ENCODE results near the gene AK8.

DNA sequence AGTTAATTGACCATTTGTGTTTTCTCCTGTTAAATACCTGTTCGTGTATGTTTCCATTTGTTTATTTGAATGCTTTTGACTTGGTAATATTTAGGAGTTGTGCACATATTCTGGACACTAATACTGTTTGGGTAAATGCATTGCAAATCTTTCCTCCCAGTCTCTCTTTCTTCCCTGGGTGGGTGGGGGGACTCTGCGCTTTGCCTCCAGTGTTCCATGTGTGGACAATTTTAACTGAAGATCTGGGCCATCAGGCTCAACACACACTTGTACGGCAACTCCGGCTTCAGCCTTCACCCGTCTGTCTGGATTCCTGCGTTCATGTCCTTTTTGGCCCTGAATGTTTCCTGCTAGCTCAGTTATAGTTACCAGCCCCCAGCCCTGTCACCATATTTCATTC is 167.8 kb downstream of the AK8 start:
- TF ChIP-seq, protein P1, sequence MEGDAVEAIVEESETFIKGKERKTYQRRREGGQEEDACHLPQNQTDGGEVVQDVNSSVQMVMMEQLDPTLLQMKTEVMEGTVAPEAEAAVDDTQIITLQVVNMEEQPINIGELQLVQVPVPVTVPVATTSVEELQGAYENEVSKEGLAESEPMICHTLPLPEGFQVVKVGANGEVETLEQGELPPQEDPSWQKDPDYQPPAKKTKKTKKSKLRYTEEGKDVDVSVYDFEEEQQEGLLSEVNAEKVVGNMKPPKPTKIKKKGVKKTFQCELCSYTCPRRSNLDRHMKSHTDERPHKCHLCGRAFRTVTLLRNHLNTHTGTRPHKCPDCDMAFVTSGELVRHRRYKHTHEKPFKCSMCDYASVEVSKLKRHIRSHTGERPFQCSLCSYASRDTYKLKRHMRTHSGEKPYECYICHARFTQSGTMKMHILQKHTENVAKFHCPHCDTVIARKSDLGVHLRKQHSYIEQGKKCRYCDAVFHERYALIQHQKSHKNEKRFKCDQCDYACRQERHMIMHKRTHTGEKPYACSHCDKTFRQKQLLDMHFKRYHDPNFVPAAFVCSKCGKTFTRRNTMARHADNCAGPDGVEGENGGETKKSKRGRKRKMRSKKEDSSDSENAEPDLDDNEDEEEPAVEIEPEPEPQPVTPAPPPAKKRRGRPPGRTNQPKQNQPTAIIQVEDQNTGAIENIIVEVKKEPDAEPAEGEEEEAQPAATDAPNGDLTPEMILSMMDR (conservative IDR thresholded peaks at IDR 0.05; ENCODE audit: low read depth, low read length), result no peak
- TF ChIP-seq EZH2 (IDR thresholded peaks at IDR 0.05; ENCODE audit: borderline replicate concordance, low read depth, low read length, poor library complexity, severe bottlenecking), result no peak
